CD1c-positive myeloid dendritic cell (primary cell): ENCODE measurements around the gene GLI2.

Experiments
- DNase-seq: peaks from one replicate; pipeline ENCODE4 v3.0.0-alpha.2; 2016; ENCODE audit errors: extremely low spot score

The GLI2 gene

GRCh38 chr2:120735746-120736170 is at the start of gene GLI2:
GLI2 (plus strand) TSS chr2:120735868; CDS start chr2:120797321, 61,453 bp downstream.
- DNase-seq: peak; percentile 9

GRCh38 chr2:120685974-120686297 is 49.7 kb upstream of the GLI2 start:
- no peak for DNase-seq

GRCh38 chr2:120686511-120687168 is 49.0 kb upstream of the GLI2 start:
- no peak for DNase-seq

GRCh38 chr2:120687210-120687609 is 48.5 kb upstream of the GLI2 start:
- no peak for DNase-seq

GRCh38 chr2:120690521-120690920 is 45.1 kb upstream of the GLI2 start:
- DNase-seq: no peak

- DNase-seq: no peak
Observed at GRCh38 chr2:120691410-120691809, 44.3 kb upstream of the GLI2 start.

- DNase-seq: no peak
Observed at GRCh38 chr2:120692691-120693090, 43.0 kb upstream of the GLI2 start.

- DNase-seq: no peak
Observed at GRCh38 chr2:120693121-120693520, 42.5 kb upstream of the GLI2 start.

GRCh38 chr2:120694034-120694433 is 41.6 kb upstream of the GLI2 start:
- DNase-seq: no peak

GRCh38 chr2:120697471-120697870 is 38.2 kb upstream of the GLI2 start:
- DNase-seq: no peak

- no peak for DNase-seq
Observed at GRCh38 chr2:120699292-120699691, 36.4 kb upstream of the GLI2 start.

GRCh38 chr2:120700659-120701058 is 35.0 kb upstream of the GLI2 start:
- DNase-seq: no peak

- DNase-seq: no peak
Observed at GRCh38 chr2:120701096-120701495, 34.6 kb upstream of the GLI2 start.

- no peak for DNase-seq
Observed at GRCh38 chr2:120701499-120701898, 34.2 kb upstream of the GLI2 start.

GRCh38 chr2:120702061-120702460 is 33.6 kb upstream of the GLI2 start:
- no peak for DNase-seq

GRCh38 chr2:120702801-120703200 is 32.9 kb upstream of the GLI2 start:
- no peak for DNase-seq

GRCh38 chr2:120703330-120703994 is 32.2 kb upstream of the GLI2 start:
- no peak for DNase-seq

GRCh38 chr2:120704696-120705095 is 31.0 kb upstream of the GLI2 start:
- DNase-seq: no peak

GRCh38 chr2:120707816-120708215 is 27.9 kb upstream of the GLI2 start:
- DNase-seq: no peak

GRCh38 chr2:120708944-120709607 is 26.6 kb upstream of the GLI2 start:
- DNase-seq: no peak

GRCh38 chr2:120709608-120710041 is 26.0 kb upstream of the GLI2 start:
- DNase-seq: no peak

GRCh38 chr2:120710256-120710655 is 25.4 kb upstream of the GLI2 start:
- DNase-seq: no peak

GRCh38 chr2:120711694-120712093 is 24.0 kb upstream of the GLI2 start:
- DNase-seq: no peak
